ENCODE results near the gene GTPBP6. TPM values are rescaled to one million over a fixed set of nuclear protein-coding genes. Genes with fewer than 3 reads are reported as not detected.

Gene GTPBP6
- total RNA-seq, 1 experiment from 2014 or later = 37.4 TPM

GRCh38 chrX:352582-353314, 34.2 kb upstream of the GTPBP6 start:
- no peaks in the 10 kb centered on the region for H3K27me3 ChIP-seq (ENCODE audit: control insufficient read depth, insufficient read depth, low read length)
- no peaks in the 10 kb centered on the region for H3K4me1 ChIP-seq (ENCODE audit: control insufficient read depth, insufficient read depth, low read length)
- CTCF ChIA-PET = no interaction called here
- ATAC-seq = no peak
- in situ Hi-C loops (cut with HindIII; ENCODE audit: low pct_unique_long_range_greater_than_20kb, low sequenced_read_pairs) = no loop called here
- H3K4me3 ChIP-seq (ENCODE audit: low read depth in 2 of 2, low read length in 2 of 2) = no peak overlapping the region
- no peak for DNase-seq (ENCODE audit: low read depth, low spot score)
- H3K36me3 ChIP-seq (ENCODE audit: control insufficient read depth, insufficient read depth, low read length) = no peaks in the 10 kb centered on the region
- no peak overlapping the region for H3K27ac ChIP-seq (ENCODE audit: low read length)
- intact Hi-C loops (cut with micrococcal nuclease; ENCODE audit: unreplicated experiment) = no loop called here
- POLR2A ChIA-PET = no interaction called here
- H3K9me3 ChIP-seq (ENCODE audit: control insufficient read depth, insufficient read depth, low read depth, low read length) = no peaks in the 10 kb centered on the region
- TF ChIP-seq SIN3A (IDR thresholded peaks at IDR 0.05; ENCODE audit: borderline replicate concordance, insufficient read depth, low read depth, low read length) = no peak
- TF ChIP-seq TCF7L2 (IDR thresholded peaks at IDR 0.05; ENCODE audit: low read depth, low read length) = no peak
- TF ChIP-seq REST (IDR thresholded peaks at IDR 0.05; ENCODE audit: insufficient read depth in 1 of 2, low read depth in 2 of 2, low read length in 1 of 2) = no peak
- no peak for TF ChIP-seq POLR2AphosphoS5 (IDR thresholded peaks at IDR 0.05; ENCODE audit: low read depth, low read length)
- TF ChIP-seq CTCF (IDR thresholded peaks at IDR 0.05) = no peak
- BruUV-seq (replicated peaks) = no TSS peak

- H3K4me1 ChIP-seq (ENCODE audit: control insufficient read depth, insufficient read depth, low read length) = no peaks in the 10 kb centered on the region
- H3K9me3 ChIP-seq (ENCODE audit: control insufficient read depth, insufficient read depth, low read depth, low read length) = no peaks in the 10 kb centered on the region
- no peak for TF ChIP-seq SIN3A (IDR thresholded peaks at IDR 0.05; ENCODE audit: borderline replicate concordance, insufficient read depth, low read depth, low read length)
- TF ChIP-seq REST (IDR thresholded peaks at IDR 0.05; ENCODE audit: insufficient read depth in 1 of 2, low read depth in 2 of 2, low read length in 1 of 2) = no peak
- no peak for TF ChIP-seq TCF7L2 (IDR thresholded peaks at IDR 0.05; ENCODE audit: low read depth, low read length)
- TF ChIP-seq CTCF (IDR thresholded peaks at IDR 0.05) = no peak
- no peak for TF ChIP-seq POLR2AphosphoS5 (IDR thresholded peaks at IDR 0.05; ENCODE audit: low read depth, low read length)
- POLR2A ChIA-PET = no interaction called here
- H3K27ac ChIP-seq (ENCODE audit: low read length) = no peak overlapping the region
- DNase-seq (ENCODE audit: low read depth, low spot score) = no peak
- in situ Hi-C loops (cut with HindIII; ENCODE audit: low pct_unique_long_range_greater_than_20kb, low sequenced_read_pairs) = no loop called here
- no peaks in the 10 kb centered on the region for H3K27me3 ChIP-seq (ENCODE audit: control insufficient read depth, insufficient read depth, low read length)
- intact Hi-C loops (cut with micrococcal nuclease; ENCODE audit: unreplicated experiment) = no loop called here
- CTCF ChIA-PET = no interaction called here
- H3K36me3 ChIP-seq (ENCODE audit: control insufficient read depth, insufficient read depth, low read length) = no peaks in the 10 kb centered on the region
- no peak overlapping the region for H3K4me3 ChIP-seq (ENCODE audit: low read depth in 2 of 2, low read length in 2 of 2)
- BruUV-seq (replicated peaks) = no TSS peak
- ATAC-seq = no peak
Measured at GRCh38 chrX:352181-352580, 33.6 kb upstream of the GTPBP6 start.

Data from Panc1 (cell line).